Measurements from ENCODE around the gene PRPSAP1.
A peak's percentile ranks its signal among the peaks of the same experiment; 100 is the strongest.

PRPSAP1 gene

GRCh38 chr17:76353599-76354316 is at the start of gene PRPSAP1:
Gene PRPSAP1, minus strand, starts transcription at chr17:76353916. Its CDS starts 213 bp downstream, at chr17:76353703.
- DNase-seq (ENCODE audit: low read depth, low spot score) = peak; percentile 96
- in situ Hi-C loops (cut with HindIII; ENCODE audit: low sequenced_read_pairs) = no loop called here
- TF ChIP-seq CTCF (IDR thresholded peaks at IDR 0.05; ENCODE audit: low read depth, low read length) = peak; percentile 49
- H3K4me3 ChIP-seq (ENCODE audit: low read depth, low read length) = peak within 1 kb of the TSS; percentile 71

GRCh38 chr17:76402711-76403110 is 49.0 kb upstream of the PRPSAP1 start:
- H3K4me3 ChIP-seq (ENCODE audit: low read depth, low read length) = no peak overlapping the region
- no peak for DNase-seq (ENCODE audit: low read depth, low spot score)
- no peak for TF ChIP-seq CTCF (IDR thresholded peaks at IDR 0.05; ENCODE audit: low read depth, low read length)
- in situ Hi-C loops (cut with HindIII; ENCODE audit: low sequenced_read_pairs) = no loop called here

- in situ Hi-C loops (cut with HindIII; ENCODE audit: low sequenced_read_pairs) = no loop called here
- no peak overlapping the region for H3K4me3 ChIP-seq (ENCODE audit: low read depth, low read length)
- no peak for TF ChIP-seq CTCF (IDR thresholded peaks at IDR 0.05; ENCODE audit: low read depth, low read length)
- no peak for DNase-seq (ENCODE audit: low read depth, low spot score)
Observed at GRCh38 chr17:76399175-76400172, 45.8 kb upstream of the PRPSAP1 start.

- in situ Hi-C loops (cut with HindIII; ENCODE audit: low sequenced_read_pairs) = no loop called here
Observed at GRCh38 chr17:76398523-76399174, 44.9 kb upstream of the PRPSAP1 start.

GRCh38 chr17:76397687-76398522 is 44.2 kb upstream of the PRPSAP1 start:
- no peak overlapping the region for H3K4me3 ChIP-seq (ENCODE audit: low read depth, low read length)
- in situ Hi-C loops (cut with HindIII; ENCODE audit: low sequenced_read_pairs) = no loop called here
- peak; percentile 81 for DNase-seq (ENCODE audit: low read depth, low spot score)
- TF ChIP-seq CTCF (IDR thresholded peaks at IDR 0.05; ENCODE audit: low read depth, low read length) = peak; percentile 98

More at GRCh38 chr17:76398523-76399174, 44.9 kb upstream of the PRPSAP1 start:
- H3K4me3 ChIP-seq (ENCODE audit: low read depth, low read length) = no peak overlapping the region
- no peak for TF ChIP-seq CTCF (IDR thresholded peaks at IDR 0.05; ENCODE audit: low read depth, low read length)
- DNase-seq (ENCODE audit: low read depth, low spot score) = no peak

Measured in astrocyte of the spinal cord (primary cell).